ENCODE results near the gene PCAT7. TPM values are rescaled to one million over a fixed set of nuclear protein-coding genes. Genes with fewer than 3 reads are reported as not detected.
"Not testable (repeated sequence)": the region's sequence is repeated elsewhere in the genome, so short reads cannot be mapped to it uniquely, and the experiment has no call there.

The PCAT7 gene
- total RNA-seq, 1 donor from 2014 or later = 7.4 TPM

GRCh38 chr9:94528886-94529285, 26.0 kb upstream of the PCAT7 start:
- H3K4me1 Mint-ChIP-seq = no peaks in the 10 kb centered on the region
- H3K9me3 Mint-ChIP-seq = no peaks in the 10 kb centered on the region
- H3K4me3 Mint-ChIP-seq = no peak overlapping the region
- TF ChIP-seq, protein P1, sequence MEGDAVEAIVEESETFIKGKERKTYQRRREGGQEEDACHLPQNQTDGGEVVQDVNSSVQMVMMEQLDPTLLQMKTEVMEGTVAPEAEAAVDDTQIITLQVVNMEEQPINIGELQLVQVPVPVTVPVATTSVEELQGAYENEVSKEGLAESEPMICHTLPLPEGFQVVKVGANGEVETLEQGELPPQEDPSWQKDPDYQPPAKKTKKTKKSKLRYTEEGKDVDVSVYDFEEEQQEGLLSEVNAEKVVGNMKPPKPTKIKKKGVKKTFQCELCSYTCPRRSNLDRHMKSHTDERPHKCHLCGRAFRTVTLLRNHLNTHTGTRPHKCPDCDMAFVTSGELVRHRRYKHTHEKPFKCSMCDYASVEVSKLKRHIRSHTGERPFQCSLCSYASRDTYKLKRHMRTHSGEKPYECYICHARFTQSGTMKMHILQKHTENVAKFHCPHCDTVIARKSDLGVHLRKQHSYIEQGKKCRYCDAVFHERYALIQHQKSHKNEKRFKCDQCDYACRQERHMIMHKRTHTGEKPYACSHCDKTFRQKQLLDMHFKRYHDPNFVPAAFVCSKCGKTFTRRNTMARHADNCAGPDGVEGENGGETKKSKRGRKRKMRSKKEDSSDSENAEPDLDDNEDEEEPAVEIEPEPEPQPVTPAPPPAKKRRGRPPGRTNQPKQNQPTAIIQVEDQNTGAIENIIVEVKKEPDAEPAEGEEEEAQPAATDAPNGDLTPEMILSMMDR (conservative IDR thresholded peaks at IDR 0.05) = no peak
- no peaks in the 10 kb centered on the region for H3K27me3 Mint-ChIP-seq (ENCODE audit: low read depth)
- DNase-seq (ENCODE audit: low read depth, low spot score) = no peak
- no peak overlapping the region for H3K27ac Mint-ChIP-seq (ENCODE audit: unreplicated experiment)
- no peaks in the 10 kb centered on the region for H3K36me3 Mint-ChIP-seq (ENCODE audit: low read depth)

- Mint-ChIP-seq H3K27ac (ENCODE audit: unreplicated experiment) (no peak overlapping the region), H3K4me1 (no peaks in the 10 kb centered on the region), H3K36me3 (ENCODE audit: low read depth) (no peaks in the 10 kb centered on the region), H3K27me3 (ENCODE audit: low read depth) (no peaks in the 10 kb centered on the region), H3K9me3 (no peaks in the 10 kb centered on the region), H3K4me3 (no peak overlapping the region)
- DNase-seq (ENCODE audit: low read depth, low spot score) = no peak
- TF ChIP-seq, protein P1 (conservative IDR thresholded peaks at IDR 0.05) = no peak
These were observed 21.7 kb upstream of the PCAT7 start for GRCh38 chr9:94533155-94533554.

GRCh38 chr9:94533601-94534000, 21.3 kb upstream of the PCAT7 start:
- TF ChIP-seq, protein P1 (conservative IDR thresholded peaks at IDR 0.05) = no peak
- H3K27me3 Mint-ChIP-seq (ENCODE audit: low read depth) = no peaks in the 10 kb centered on the region
- no peak for DNase-seq (ENCODE audit: low read depth, low spot score)
- H3K9me3 Mint-ChIP-seq = no peaks in the 10 kb centered on the region
- no peaks in the 10 kb centered on the region for H3K4me1 Mint-ChIP-seq
- H3K4me3 Mint-ChIP-seq = no peak overlapping the region
- no peak overlapping the region for H3K27ac Mint-ChIP-seq (ENCODE audit: unreplicated experiment)
- no peaks in the 10 kb centered on the region for H3K36me3 Mint-ChIP-seq (ENCODE audit: low read depth)

GRCh38 chr9:94534901-94535300, 20.0 kb upstream of the PCAT7 start:
- no peaks in the 10 kb centered on the region for H3K4me1 Mint-ChIP-seq
- H3K36me3 Mint-ChIP-seq (ENCODE audit: low read depth) = no peaks in the 10 kb centered on the region
- DNase-seq (ENCODE audit: low read depth, low spot score) = no peak
- H3K27ac Mint-ChIP-seq (ENCODE audit: unreplicated experiment) = no peak overlapping the region
- H3K9me3 Mint-ChIP-seq = no peaks in the 10 kb centered on the region
- TF ChIP-seq, protein P1 (conservative IDR thresholded peaks at IDR 0.05) = no peak
- no peak overlapping the region for H3K4me3 Mint-ChIP-seq
- no peaks in the 10 kb centered on the region for H3K27me3 Mint-ChIP-seq (ENCODE audit: low read depth)

DNA sequence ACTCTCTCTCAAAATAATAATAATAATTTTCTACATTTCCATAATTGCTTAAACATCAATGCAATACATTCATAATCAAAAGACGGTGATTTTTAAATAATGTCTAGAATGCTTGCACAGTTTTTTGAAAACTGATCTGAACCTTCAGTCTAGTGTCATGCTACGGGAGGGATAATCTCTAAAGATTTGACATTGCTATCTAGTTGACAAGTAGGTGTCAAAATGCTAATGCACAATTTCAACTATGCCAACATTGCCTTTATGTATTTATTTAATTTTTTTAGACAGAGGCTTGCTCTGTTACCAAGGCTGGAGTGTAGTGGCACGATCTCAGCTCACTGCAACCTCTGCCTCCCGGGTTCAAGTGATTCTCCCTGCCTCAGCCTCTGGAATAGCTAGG, 16.0 kb upstream of the PCAT7 start:
- no peak for DNase-seq (ENCODE audit: low read depth, low spot score)
- Mint-ChIP-seq H3K4me1 (no peaks in the 10 kb centered on the region), H3K27me3 (ENCODE audit: low read depth) (no peaks in the 10 kb centered on the region), H3K27ac (ENCODE audit: unreplicated experiment) (no peak overlapping the region), H3K4me3 (no peak overlapping the region), H3K9me3 (no peaks in the 10 kb centered on the region), H3K36me3 (ENCODE audit: low read depth) (no peaks in the 10 kb centered on the region)
- TF ChIP-seq, protein P1 (conservative IDR thresholded peaks at IDR 0.05) = no peak

GRCh38 chr9:94544335-94544734, 10.5 kb upstream of the PCAT7 start:
- not testable (repeated sequence) for H3K4me1 Mint-ChIP-seq; DNase-seq (ENCODE audit: low read depth, low spot score); H3K9me3 Mint-ChIP-seq; H3K36me3 Mint-ChIP-seq (ENCODE audit: low read depth); H3K27me3 Mint-ChIP-seq (ENCODE audit: low read depth); H3K4me3 Mint-ChIP-seq; H3K27ac Mint-ChIP-seq (ENCODE audit: unreplicated experiment)

All from neural crest cell (in vitro differentiated cells).